Kasumi-1 (cell line): ENCODE data around the gene CSTF1.
A peak's percentile ranks its signal among the peaks of the same experiment; 100 is the strongest.
"Not testable (repeated sequence)": the region's sequence is repeated elsewhere in the genome, so short reads cannot be mapped to it uniquely, and the experiment has no call there.

Source experiments
- DNase-seq, 2 experiments: peaks; one replicate each; lab custom pipeline; 2025; lab: John Stamatoyannopoulos, UW

The CSTF1 gene

DNA sequence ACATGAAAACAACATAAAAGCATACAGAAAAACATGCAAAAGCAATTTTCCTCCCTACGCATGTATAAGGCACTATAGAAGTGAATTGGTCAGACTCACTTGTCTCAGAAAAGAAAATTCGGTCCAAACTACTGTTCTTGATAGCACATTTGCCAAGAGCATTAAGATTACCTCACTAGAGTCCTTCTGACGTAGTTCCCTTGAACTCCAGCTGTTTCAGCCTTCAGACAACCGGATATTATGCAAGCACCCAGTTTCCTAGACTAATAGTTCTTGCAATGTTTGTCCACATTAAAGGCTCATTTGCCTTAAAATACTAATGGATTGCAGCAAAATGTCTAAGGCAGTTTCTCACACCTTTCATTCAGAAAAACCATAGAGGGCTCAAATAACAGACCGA lies 17.1 kb downstream of the CSTF1 start:
- peak; percentile 61 to 66 for DNase-seq

DNA sequence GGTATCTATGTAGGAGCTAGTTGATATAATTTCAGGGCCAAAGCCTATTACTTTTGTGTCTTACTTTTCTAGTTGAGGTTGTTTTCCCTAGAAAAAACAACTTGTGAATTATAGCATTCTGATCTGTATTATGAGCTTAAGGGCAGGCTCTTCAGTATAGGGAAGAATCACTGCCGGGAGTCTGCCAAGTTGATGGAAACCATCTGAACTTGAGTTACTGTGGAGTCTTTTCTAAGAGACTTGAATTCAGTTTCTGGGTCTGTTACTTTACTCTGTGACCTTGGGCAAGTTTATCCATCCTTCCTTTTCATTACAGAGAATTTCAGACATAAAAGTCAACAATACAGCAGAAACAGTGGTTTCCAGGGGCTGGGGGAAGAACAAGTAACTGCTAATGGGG lies 17.5 kb downstream of the CSTF1 start:
- no peak for DNase-seq

DNA sequence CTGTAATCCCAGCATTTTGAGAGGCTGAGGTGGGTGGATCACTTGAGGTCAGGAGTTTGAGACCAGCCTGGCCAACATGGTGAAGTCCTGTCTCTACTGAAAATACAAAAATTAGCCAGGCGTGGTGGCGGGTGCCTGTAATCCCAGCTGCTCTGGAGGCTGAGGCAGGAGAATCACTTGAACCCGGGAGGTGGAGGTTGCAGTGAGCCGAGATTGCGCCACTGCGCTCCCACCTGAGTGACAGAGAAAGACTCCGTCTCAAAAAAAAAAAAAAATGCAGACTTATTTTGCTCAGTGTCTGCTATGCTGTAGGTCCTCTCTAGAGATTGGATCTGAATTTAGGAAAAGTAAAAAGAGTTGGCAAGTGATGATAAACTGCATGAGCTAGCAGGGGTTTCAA lies 18.8 kb downstream of the CSTF1 start:
- DNase-seq, result not testable (repeated sequence)

DNA sequence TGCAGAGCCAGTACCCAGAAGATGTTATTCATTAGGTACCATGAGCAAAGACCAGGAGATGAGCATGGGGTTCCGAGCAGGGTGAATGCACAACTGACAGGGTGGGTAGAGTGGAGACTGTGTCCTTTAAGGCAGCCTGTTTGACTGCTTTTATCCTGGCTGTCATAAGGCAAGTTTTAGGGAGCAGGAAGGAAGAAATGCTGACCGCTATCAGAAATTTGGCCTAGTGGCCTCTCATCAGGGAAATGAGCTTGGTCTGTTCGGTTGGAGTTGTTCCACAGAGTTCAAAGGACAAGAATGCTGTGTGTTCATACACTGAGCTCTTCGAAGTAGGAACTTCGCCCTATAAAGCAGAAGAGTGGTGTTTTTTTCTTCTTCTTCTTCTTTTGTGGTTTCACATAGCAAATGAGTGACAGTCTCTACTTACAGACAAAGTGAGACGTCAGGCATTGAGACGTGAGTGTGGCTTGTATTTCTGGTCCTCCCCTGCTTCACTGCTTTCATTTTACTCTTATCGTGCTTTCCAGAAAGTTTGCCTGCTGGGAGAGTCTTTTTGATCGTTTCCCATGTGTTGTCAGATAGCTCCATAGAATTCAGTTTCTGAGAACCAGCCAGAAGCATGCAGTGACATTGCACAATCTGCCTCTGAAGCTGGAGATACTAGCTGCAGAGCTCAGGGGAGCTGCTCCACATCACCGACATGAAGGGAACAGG lies 19.5 kb downstream of the CSTF1 start, which contains the start of gene CASS4:
TSS of gene CASS4 (plus strand) at position 502 of the 714 bp plus-strand sequence. CDS start at position 701, 199 bp downstream.
- peak; percentile 87 to 88 for DNase-seq

DNA sequence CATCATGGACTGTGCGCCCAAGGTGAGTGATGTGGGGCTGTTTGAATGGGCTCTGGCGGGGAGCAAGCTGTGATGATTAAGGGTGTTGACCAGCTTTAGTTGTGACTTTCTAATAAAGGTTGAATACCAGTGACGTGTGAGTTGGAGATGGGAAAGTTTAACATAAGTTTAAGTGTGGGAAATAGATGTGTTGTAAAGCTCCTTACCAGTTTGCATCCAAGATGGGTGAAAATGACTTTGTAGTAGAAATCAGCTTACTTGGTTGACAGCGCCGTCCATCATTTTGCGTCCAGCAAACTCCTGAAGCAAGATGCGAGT lies 20.0 kb downstream of the CSTF1 start:
- no peak for DNase-seq

DNA sequence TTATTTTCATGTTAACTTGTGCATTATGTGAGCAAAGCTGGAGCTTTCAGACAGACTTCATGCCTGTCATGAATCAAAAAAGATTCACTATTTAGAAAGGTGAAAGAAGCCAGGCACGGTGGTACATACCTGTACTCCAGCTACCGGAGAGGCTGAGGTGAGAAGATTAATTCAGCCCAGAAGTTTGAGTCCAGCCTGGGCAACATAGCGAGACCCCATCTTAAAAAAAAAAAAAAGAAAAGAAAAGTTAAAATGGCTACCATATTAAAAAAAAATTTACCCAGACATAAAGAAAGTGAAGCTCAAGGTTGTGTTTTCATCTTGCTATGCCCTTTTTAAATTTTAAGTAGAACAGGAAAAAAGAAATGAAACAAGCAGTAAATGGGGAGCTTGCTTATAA lies 20.5 kb downstream of the CSTF1 start:
- no peak for DNase-seq

DNA sequence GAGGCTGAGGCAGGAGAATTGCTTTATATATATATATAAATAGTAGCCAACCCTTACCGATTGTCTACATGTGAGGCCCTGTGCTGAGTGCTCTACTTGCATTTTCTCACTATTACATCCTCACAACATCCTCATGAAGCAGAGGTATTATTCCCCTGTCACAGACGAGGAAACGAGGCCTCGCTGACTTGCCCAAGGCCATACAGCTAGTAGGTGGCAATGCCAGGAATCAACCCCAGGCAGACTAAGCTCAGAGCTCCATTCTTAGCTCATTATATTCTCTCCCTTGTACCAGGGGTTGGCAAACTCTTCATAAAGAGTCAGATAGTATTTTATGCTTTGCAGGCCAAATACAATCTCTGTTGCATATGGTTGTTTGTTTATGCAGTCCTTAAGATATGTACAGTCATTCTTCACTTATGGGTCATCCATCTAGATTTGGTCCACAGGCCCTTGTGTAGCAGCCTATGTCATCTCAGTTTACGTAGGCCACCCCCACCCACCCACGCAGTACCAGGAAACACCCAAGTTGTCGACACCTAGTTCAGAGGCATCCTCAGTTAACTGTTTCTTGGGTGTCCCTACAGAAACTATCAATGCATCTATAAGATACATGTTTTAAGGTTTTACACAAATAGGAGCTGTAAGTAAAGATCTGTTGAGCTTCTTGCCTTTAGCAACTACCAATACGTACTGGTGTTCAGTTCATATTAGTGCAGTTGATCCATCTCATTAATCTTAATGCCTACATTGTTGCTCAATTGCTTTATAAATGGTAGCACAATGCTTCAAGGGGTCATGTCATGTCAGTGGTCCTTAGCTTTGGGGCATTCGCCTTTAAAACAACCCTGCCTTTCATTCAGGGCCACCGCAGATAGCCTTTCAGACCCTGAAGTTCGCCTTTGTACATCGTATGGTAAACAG lies 22.7 kb downstream of the CSTF1 start:
- DNase-seq, result no peak

DNA sequence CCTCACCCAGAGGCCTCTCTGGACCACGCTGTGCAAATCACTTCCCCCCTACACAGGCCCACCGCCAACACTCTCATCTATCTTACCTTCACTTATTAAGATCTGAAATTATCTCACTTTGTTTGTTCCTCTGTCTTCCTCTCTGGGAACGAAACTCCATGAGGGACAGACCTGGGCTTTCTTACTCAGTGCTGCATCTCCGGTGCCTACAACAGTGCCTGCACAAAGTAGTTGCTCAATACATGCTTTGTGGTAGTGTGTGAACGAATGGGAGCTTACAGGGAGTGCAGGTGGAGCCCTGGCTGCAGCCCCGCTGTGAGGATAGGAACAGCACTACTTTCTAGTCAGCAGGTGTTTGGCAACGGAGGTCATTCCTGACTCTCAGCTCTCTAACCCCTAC lies 25.0 kb downstream of the CSTF1 start:
- no peak for DNase-seq

DNA sequence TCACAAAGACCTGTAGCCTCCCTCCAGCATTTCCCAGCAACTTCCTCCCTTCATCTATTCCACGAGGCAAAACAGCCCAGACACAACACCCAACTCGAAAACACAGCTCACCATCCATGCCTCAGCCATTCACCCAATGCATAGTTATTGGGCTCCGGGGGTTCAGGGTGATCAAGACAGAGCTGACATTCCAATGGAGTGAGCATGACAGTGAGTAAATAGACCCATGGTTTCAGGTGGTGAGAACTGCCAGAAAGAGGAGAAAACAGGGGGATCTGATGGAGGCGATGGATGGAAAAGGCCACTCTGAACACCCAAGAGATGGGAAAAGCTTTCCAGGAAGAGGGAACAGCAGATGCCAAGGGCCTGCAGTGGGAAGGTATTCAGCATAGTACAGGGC lies 25.5 kb downstream of the CSTF1 start:
- DNase-seq, result no peak

DNA sequence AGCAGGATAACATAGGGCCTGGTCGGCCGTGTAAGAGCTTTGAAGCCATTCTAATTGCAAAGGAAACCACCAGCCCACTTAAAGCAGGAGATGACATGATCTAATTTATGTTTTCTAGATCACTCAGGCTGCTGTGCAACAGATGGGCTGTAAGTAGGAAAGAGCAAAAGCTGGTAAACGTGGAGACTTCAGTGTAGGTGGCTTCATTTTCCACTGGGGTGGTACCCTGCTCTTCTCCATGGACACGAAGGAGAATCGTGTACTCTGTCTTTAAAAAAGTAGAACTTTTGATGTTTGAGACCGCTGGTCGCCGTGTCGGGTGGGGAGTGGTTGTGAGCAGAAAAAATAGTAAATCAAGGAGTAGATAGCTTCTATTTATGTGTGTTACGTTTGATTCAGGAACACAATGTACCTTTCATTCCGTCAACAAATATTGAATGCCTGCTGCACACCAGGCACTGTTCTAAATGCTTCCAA lies 26.0 kb downstream of the CSTF1 start:
- DNase-seq, result peak; percentile 20 to 37

DNA sequence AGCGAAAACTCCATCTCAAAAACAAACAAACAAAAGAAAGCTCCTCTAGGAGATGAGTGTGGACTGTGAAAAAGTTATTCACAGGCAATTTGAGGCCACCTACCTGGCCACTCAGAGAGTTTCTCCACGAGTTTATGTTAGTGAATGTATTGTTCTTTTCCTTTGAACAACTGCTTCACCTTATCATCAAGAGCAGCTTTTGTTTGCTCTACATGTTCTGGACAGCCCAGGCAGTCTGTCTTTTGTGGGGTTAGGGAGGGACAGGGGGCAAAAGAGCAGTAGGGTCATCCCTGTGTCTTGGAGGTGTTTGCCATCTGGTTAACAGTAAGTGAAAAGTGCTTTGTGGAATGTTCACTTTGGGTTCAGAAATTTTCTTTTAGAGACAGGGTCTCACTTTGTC lies 27.6 kb downstream of the CSTF1 start:
- DNase-seq, result no peak

DNA sequence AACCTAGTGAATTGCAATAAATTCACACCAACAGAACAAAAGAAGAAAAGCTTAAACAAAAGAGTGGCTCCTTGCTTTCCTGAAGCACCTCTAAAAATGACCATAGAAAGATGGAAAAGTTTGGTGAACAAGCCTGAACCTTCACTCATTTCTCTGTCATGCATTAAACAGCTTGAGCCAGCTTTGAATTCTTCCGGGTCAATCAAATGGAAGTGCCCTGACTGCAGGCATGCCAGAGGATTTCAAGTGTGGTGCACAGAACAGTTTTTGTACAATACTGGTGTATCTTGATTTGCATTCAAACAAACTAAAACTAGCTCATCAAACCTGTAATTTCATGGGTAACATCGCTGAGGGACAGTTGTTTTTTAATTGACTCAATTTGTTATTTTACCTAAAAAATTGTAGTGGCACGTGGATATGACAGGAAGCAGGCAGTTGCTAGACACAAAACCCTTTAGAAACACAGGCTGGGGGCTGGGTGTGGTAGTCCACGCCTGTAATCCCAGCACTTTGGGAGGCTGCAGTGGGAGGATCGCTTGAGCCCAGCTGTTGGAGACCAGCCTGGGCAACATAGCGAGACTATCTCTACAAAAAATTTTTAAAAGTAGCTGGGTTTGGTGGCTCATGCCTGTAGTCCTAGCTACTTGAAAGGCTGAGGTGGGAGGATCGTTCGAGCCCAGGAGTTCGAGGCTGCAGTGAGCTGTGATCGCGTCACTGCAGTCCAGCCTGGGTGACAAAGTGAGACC lies 28.7 kb downstream of the CSTF1 start:
- DNase-seq, result peak in 1 of 2 experiments; percentile 7

DNA sequence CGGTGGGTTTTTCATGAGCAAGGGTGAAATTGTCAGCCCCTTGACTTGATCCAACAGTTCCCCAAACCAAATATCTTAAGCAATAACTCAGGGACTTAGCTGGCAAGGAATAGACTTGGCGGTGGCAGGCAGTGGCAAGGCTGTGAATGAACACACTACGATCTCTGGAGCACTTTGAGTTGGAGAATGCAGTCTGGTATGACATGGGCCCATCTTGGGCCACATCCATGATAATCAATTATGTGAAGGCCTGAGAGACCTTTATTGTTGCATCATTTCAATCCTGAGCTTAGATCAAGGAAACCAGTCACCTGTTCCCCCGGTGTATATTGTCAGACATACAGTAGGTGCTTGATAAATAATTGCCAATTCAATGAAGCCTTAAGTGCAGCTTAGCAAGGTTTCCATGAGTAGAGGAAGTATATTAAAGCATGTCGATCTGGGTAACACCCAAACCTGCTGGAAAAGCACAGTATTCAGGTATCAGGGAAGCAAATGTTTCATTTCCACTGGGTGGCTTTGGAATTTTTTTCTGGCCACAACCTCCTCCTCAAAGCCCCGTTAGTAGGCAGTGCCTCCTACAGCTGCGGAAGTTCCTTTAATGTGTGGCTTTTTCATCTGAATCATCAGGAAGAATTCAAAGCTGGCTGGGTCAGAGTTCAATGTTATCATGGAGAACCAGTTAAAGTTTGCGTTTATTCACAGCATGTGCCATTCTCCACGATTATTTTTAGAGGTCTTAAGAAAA lies 29.8 kb downstream of the CSTF1 start:
- peak; percentile 70 to 75 for DNase-seq

DNA sequence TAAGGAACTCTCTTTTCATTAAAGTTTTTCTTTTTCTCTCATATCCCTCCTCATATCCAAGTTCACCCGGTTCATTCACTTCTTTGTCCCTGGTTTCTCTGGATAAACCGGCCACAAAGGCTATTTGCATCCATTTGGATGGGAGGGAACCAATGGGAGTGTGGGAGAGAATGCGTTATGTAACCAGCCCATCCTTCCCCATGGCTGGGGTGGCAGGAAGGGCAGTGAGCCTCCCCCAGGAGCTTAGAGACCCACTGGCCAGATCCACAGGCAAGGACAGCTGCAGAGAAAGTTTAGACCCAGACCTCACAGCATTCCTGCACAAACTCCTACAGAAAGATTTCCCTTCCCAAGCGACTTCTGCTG lies 30.4 kb downstream of the CSTF1 start:
- DNase-seq, result no peak

DNA sequence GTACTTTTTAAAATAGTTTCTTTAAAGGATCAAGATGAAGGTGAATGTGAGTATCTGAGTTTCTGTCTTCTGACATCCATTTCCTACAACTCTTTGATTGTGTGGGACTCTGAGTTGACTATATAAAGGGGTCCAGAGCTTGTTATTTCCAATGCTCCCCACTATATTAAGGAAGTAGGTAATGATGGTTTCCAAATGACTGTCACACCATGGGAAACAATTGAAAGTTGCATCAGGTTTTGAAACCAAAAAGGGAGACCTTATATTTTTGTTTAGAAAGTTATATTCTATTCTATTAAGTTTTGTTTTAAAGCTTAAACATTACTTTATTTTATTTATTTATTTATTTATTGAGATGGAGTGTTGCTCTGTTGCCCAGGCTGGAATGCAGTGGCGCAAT lies 30.8 kb downstream of the CSTF1 start:
- no peak for DNase-seq

DNA sequence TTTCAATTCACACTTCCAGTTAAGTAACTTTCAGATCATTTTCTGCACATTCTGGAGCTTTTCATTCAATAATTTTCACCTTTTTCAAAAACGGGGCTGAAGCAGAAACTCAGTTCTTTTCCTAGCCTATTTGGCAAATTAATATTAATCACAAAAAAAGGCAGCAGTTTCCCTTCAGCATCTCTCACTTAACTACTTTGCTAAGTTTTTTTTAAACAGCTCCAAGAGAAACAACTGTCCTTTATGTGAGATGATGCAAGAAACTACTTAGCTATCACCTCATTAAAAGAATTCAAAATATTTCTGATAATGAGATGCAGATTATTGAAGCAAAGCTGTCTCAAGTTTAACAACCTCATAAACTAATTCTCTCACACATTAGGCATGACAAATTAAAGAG lies 31.4 kb downstream of the CSTF1 start:
- no peak for DNase-seq

DNA sequence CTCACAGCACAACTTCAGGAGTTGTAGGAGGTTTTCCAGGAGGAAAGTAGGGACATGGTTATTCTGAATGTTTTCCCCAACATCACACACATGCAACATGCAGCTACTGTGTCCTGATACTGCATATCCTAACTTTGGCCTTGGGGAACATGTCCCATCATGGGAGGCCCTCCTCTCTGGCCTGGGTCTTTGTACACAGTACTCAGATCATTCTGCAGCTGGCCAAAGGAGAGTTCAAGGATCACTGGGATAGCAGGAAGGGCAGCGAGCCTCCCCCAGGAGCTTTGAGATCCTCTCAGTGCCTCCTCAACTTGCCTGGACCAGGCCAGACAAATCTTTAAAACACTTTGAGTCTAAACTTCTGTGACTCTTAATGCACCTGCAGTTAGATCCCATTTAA lies 32.5 kb downstream of the CSTF1 start:
- DNase-seq, result no peak

DNA sequence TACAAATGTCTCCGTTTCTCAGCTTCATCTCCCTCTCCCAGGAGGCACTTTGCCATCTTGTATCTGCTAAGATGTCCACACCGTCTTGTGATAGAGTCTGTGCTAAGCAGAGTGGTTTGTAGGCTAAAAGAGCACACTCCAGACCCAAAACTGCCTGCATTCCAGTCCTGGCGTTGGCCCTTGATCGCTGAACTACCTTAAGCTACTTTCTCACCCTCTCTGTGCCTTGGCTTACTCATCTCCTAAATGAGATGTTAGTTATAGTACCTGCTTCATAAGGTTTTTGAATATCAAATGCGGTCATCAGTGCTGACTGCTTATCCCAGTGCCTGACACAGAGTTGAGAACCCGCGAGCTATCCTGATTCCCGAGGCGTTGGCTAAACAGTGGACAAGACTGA lies 33.6 kb downstream of the CSTF1 start:
- no peak for DNase-seq

DNA sequence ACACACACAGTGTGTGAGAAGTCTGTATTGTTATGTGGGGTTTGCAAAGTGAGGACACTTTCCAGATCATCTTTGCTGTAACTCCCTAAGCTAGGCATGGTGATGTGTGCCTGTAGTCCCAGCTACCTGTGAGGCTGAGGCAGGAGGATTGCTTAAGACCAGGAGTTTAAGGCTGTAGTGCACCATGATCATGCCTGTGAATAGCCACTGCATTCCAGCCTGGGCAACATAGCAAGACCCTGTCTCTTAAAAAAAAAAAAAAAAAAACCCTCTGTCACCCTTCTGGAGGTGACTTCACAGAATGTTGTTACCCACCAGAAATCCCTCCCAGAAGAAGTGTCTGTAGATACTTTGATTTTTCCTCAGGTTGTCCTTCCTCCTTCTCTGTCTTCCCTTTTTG lies 34.5 kb downstream of the CSTF1 start:
- DNase-seq, result no peak

DNA sequence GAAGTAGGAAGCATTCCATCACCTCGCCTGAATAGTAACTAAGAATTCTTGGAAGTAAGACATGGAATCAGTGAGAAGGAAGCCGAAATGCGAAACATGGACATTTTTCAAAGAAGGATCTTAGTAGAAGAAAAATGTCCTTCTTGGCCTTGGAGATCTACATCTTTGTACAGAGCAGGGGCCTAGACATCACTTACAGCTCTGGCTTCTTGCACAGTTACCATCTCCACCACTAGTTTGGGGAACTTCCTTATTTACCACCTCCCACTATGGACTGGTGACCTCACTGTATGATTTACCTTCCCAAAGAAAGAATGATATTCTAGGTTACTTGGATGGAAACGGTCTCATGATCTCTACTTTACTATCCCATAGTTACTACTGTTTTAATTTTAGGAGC lies 35.4 kb downstream of the CSTF1 start:
- peak; percentile 57 to 67 for DNase-seq

DNA sequence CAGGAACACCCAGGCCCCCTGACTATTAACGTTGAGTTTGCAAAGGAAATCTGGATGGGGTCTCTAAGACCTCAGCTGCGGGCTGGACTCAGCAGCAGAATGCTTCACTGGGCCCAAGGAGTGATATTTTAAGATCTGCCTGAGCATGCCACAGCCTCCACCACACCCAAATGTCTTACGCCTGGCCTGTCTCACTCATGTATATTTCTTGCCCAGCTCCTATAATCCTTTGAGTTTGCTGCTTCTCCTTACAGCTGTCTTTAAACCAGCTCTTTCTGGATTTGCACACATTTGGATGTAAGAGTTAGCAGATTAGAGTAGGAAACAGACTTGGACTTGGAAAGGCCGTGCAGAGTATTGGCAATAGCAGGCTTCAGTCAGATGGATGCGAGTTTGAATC lies 36.0 kb downstream of the CSTF1 start:
- DNase-seq, result no peak

DNA sequence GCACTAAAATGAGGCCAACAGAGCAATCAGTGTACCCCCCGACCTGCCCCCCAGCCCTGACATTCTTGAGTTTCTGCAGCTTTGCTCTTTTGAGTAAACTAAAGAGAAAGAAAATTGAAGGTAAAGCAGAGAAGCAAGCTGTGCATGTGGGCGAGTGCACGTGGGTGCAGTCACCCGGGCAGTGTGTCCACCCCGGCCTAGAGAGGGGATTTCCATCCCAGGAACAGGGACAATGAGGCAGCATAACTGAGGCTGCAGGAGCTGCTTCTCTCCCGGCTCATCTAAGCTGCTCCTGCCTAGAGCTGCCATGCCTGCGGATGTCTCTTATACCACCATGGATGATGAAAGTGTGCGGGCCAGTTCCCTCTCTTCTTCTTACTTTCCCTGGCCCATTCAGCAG lies 36.4 kb downstream of the CSTF1 start:
- DNase-seq, result no peak
